PC-9 (cell line): Measurements from ENCODE around the gene UCP2. TPM values are rescaled to one million over a fixed set of nuclear protein-coding genes. Genes with fewer than 3 reads are reported as not detected.

Experiments used
- BruUV-seq: library from RNA; stranded (reverse); fragments of 400-500 nt; replicated peaks from 2 replicates; lab custom pipeline; 2021; lab: Mats Ljungman, UMichigan
- CTCF ChIA-PET: fragments of 300-600 bp; sonication (Branson Sonifier 250); formaldehyde crosslinking; loops from one replicate; lab custom pipeline; 2022; ENCODE audit warnings: antibody characterized with exemption; lab: Charles Lee
- POLR2A ChIA-PET: fragments of 300-600 bp; sonication (Branson Sonifier 250); formaldehyde crosslinking; loops from one replicate; lab custom pipeline; 2022; ENCODE audit warnings: antibody characterized with exemption; ENCODE audit not compliant: unreplicated experiment; lab: Charles Lee
- DNase-seq, 2 experiments: peaks; one replicate each; pipeline versions ENCODE4 v3.0.0 to v3.0.0-alpha.2; 2015 to 2022; ENCODE audit warnings: mixed read lengths in 1 of 2
- H2AFZ ChIP-seq: fragments of 200-600 bp; sonication (generic); 2 replicates; pipeline ENCODE4 v1.8.1; 2017; ENCODE audit warnings: antibody characterized with exemption
- H3F3A ChIP-seq: fragments of 200-600 bp; sonication (generic); 2 replicates; pipeline ENCODE4 v1.8.1; 2017; ENCODE audit warnings: antibody characterized with exemption, mild to moderate bottlenecking, low read depth; ENCODE audit not compliant: insufficient read depth
- H3K27ac ChIP-seq: fragments of 200-600 bp; sonication (generic); 2 replicates; pipeline ENCODE4 v1.6.1; 2016; ENCODE audit warnings: mixed run types
- H3K27me3 ChIP-seq: fragments of 200-600 bp; sonication (generic); 2 replicates; pipeline ENCODE4 v1.6.1; 2016; ENCODE audit warnings: low read depth, mixed run types; ENCODE audit not compliant: insufficient read depth
- H3K36me3 ChIP-seq: fragments of 200-600 bp; sonication (generic); 2 replicates; pipeline ENCODE4 v1.6.1; 2016; ENCODE audit warnings: low read depth, mixed run types
- H3K4me1 ChIP-seq: fragments of 200-600 bp; sonication (generic); replicated peaks from 2 replicates; pipeline ENCODE4 v1.6.1; 2016; ENCODE audit warnings: mixed run types; ENCODE audit not compliant: insufficient read depth
- H3K4me2 ChIP-seq: fragments of 200-600 bp; sonication (generic); 2 replicates; pipeline ENCODE4 v1.6.1; 2017; ENCODE audit warnings: mixed run types
- H3K4me3 ChIP-seq: fragments of 200-600 bp; sonication (generic); 2 replicates; pipeline ENCODE4 v1.6.1; 2016; ENCODE audit warnings: mixed run types
- H3K79me2 ChIP-seq: fragments of 200-600 bp; sonication (generic); 2 replicates; pipeline ENCODE4 v1.6.1; 2017; ENCODE audit warnings: low read depth, mixed run types
- H3K9me2 ChIP-seq: fragments of 200-600 bp; sonication (generic); 2 replicates; pipeline ENCODE4 v1.8.1; 2017; ENCODE audit warnings: mild to moderate bottlenecking; ENCODE audit not compliant: insufficient read depth
- H3K9me3 ChIP-seq: fragments of 200-600 bp; sonication (generic); 2 replicates; pipeline ENCODE4 v1.8.1; 2016; ENCODE audit warnings: low read depth; ENCODE audit not compliant: insufficient read depth
- H4K20me1 ChIP-seq: fragments of 200-600 bp; sonication (generic); 2 replicates; pipeline ENCODE4 v1.8.1; 2017; ENCODE audit not compliant: insufficient read depth
- EZH2 ChIP-seq: fragments of 200-600 bp; sonication (generic); IDR thresholded peaks from 2 replicates; pipeline ENCODE4 v1.8.0; 2017; ENCODE audit warnings: antibody characterized with exemption, low read depth
- intact Hi-C: fragments of 100-400 bp; cut with micrococcal nuclease; formaldehyde crosslinking; loops from one replicate; pipeline ENCODE4 v1.10.0; 2022; ENCODE audit not compliant: unreplicated experiment
- total RNA-seq: library from RNA; stranded (reverse); gene quantifications from 2 replicates; pipeline ENCODE4 v1.2.3, GENCODE V29; 2021
- TF ChIP-seq, protein P1 (sequence below): fragments of 200-600 bp; sonication (generic); conservative IDR thresholded peaks from 2 replicates; pipeline ENCODE4 v1.6.1; 2017; ENCODE audit warnings: mixed run types, antibody characterized with exemption, mild to moderate bottlenecking, moderate library complexity

The UCP2 gene
- total RNA-seq, 1 experiment from 2014 or later: 27.2 TPM

DNA sequence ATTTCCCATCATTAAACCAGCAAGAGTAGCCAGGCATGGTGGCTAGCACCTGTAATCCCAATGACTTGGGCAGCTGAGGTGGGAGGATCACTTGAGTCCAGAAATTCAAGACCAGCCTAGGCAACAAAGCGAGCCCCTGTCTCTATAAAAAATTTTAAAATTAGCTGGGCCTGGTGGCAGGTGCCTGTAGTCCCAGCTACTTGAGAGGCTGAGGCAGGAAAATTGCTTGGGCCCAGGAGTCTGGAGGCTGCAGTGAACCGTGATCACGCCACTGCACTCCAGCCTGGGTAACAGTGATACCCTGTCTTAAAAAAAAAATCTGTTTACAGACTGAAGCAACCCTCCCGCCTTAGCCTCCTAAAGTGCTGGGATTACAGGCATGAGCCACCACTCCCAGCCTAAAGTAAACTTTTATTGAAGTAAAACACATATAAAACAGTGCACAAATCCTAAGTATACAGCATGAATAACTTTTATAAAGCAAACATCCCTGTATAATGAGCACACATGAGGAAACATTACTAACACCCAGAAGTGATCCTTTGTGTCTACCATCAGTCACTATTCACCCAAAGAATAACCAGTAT lies 13.6 kb upstream of the UCP2 start:
- TF ChIP-seq, protein P1, sequence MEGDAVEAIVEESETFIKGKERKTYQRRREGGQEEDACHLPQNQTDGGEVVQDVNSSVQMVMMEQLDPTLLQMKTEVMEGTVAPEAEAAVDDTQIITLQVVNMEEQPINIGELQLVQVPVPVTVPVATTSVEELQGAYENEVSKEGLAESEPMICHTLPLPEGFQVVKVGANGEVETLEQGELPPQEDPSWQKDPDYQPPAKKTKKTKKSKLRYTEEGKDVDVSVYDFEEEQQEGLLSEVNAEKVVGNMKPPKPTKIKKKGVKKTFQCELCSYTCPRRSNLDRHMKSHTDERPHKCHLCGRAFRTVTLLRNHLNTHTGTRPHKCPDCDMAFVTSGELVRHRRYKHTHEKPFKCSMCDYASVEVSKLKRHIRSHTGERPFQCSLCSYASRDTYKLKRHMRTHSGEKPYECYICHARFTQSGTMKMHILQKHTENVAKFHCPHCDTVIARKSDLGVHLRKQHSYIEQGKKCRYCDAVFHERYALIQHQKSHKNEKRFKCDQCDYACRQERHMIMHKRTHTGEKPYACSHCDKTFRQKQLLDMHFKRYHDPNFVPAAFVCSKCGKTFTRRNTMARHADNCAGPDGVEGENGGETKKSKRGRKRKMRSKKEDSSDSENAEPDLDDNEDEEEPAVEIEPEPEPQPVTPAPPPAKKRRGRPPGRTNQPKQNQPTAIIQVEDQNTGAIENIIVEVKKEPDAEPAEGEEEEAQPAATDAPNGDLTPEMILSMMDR: no peak
- no peak for TF ChIP-seq EZH2
- DNase-seq: no peak
- H3K4me3 ChIP-seq: no peak overlapping the region
- no TSS peak for BruUV-seq
- intact Hi-C loops: no loop called here
- H3F3A ChIP-seq: no peaks in the 10 kb centered on the region
- H3K36me3 ChIP-seq: no peaks in the 10 kb centered on the region
- no peak overlapping the region for H3K27ac ChIP-seq
- no peaks in the 10 kb centered on the region for H3K9me3 ChIP-seq
- CTCF ChIA-PET: no interaction called here
- H4K20me1 ChIP-seq: no peaks in the 10 kb centered on the region
- H2AFZ ChIP-seq: no peak overlapping the region
- H3K79me2 ChIP-seq: no peaks in the 10 kb centered on the region
- no peak overlapping the region for H3K4me2 ChIP-seq
- no peaks in the 10 kb centered on the region for H3K27me3 ChIP-seq
- POLR2A ChIA-PET: no interaction called here
- H3K4me1 ChIP-seq: 0 out of 2 replicates have a peak, but pooled peaks cover 6% of the 10 kb centered on the region
- H3K9me2 ChIP-seq: no peaks in the 10 kb centered on the region

DNA sequence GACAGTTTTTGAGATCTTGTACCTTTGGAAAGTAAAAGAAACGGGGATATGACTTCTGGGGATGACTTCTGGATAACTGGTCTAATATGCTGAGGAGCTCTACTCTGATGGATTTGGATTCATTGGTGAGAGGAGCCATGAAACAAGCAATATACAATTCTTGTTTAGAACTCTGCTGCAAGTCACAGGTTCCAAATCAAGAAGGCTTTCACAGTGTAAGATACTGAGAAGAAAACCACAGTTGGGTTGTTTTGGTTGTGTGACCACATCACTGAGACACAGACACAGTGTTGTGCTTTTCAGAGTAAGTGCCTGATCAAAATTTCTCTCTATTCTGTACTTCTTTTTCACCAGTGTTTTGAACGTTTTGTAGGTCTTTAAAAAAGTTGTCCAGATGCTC lies 13.1 kb upstream of the UCP2 start:
- Histone ChIP-seq H3K4me3 (no peak overlapping the region), H3K27me3 (no peaks in the 10 kb centered on the region), H3F3A (no peaks in the 10 kb centered on the region), H3K27ac (no peak overlapping the region), H3K9me2 (no peaks in the 10 kb centered on the region), H3K4me2 (no peak overlapping the region), H4K20me1 (no peaks in the 10 kb centered on the region), H3K79me2 (no peaks in the 10 kb centered on the region), H3K9me3 (no peaks in the 10 kb centered on the region), H3K4me1 (0 out of 2 replicates have a peak, but pooled peaks cover 6% of the 10 kb centered on the region), H3K36me3 (no peaks in the 10 kb centered on the region), H2AFZ (no peak overlapping the region)
- TF ChIP-seq, protein P1: no peak
- no peak for TF ChIP-seq EZH2
- ChIA-PET CTCF (no interaction called here), POLR2A (no interaction called here)
- intact Hi-C loops: no loop called here
- no peak for DNase-seq
- no TSS peak for BruUV-seq

DNA sequence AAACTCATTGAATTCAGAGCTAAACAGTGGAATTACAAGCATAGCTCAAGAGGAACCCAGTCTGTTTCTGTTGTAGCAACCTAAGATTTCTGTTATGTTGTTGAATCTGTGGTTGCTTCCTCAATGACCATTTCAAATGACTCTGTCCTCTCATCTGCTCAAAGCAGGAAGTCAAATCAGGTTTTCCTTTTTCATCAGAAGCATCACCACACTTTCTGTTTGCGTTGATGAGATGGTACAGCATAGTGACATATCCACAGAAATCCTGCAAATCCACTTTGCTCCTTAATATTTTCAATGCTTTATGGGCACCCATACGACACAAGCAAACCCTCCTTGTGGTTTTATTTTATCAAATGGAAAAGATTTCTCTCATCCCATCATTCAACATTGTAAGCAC lies 12.6 kb upstream of the UCP2 start:
- H2AFZ ChIP-seq: no peak overlapping the region
- H3F3A ChIP-seq: no peaks in the 10 kb centered on the region
- ChIA-PET CTCF (no interaction called here), POLR2A (no interaction called here)
- no peak overlapping the region for H3K4me3 ChIP-seq
- H3K9me3 ChIP-seq: no peaks in the 10 kb centered on the region
- H3K9me2 ChIP-seq: no peaks in the 10 kb centered on the region
- no peak for DNase-seq
- intact Hi-C loops: no loop called here
- no peak overlapping the region for H3K27ac ChIP-seq
- TF ChIP-seq, protein P1: no peak
- TF ChIP-seq EZH2: no peak
- H3K27me3 ChIP-seq: no peaks in the 10 kb centered on the region
- no peaks in the 10 kb centered on the region for H3K36me3 ChIP-seq
- H3K4me1 ChIP-seq: 0 out of 2 replicates have a peak, but pooled peaks cover 6% of the 10 kb centered on the region
- BruUV-seq: no TSS peak
- H3K79me2 ChIP-seq: no peaks in the 10 kb centered on the region
- no peaks in the 10 kb centered on the region for H4K20me1 ChIP-seq
- H3K4me2 ChIP-seq: no peak overlapping the region
